ENCODE results near the gene AKT2. TPM values are rescaled to one million over a fixed set of nuclear protein-coding genes. Genes with fewer than 3 reads are reported as not detected.

The AKT2 gene
- total and polyA plus RNA-seq, 10 of the 15 experiments (the other 5 are each of a cell fraction or from before 2014, with no cell fraction given), result 1.0 to 185 (median 71.5) TPM

- TF ChIP-seq POLR2AphosphoS2 (IDR thresholded peaks at IDR 0.05; ENCODE audit: low read depth, low read length) (no peak), ZBTB33 (IDR thresholded peaks at IDR 0.05) (no peak), DPF2 (IDR thresholded peaks at IDR 0.05) (0 out of 2 replicates have a peak, but pooled peaks have one; percentile 20), IKZF2 (IDR thresholded peaks at IDR 0.05) (peak; percentile 39 to 42; a peak in 2 of 4 replicates), HSF1 (IDR thresholded peaks at IDR 0.05; ENCODE audit: low read depth, low read length) (no peak), WRNIP1 (IDR thresholded peaks at IDR 0.05; ENCODE audit: borderline replicate concordance, low read depth, low read length) (no peak), TCF7 (IDR thresholded peaks at IDR 0.05; ENCODE audit: borderline replicate concordance) (no peak), ATF7 (IDR thresholded peaks at IDR 0.05; ENCODE audit: low read depth) (no peak), ZBTB4 (CRISPR knock-in tag; IDR thresholded peaks at IDR 0.05) (no peak), IRF5 (IDR thresholded peaks at IDR 0.05; ENCODE audit: borderline replicate concordance) (no peak), MEF2B (IDR thresholded peaks at IDR 0.05; ENCODE audit: partially characterized antibody, poor library complexity, severe bottlenecking) (no peak), ATF3 (IDR thresholded peaks at IDR 0.05; ENCODE audit: borderline replicate concordance, extremely low read depth, low read depth, low read length) (no peak), PAX8 (IDR thresholded peaks at IDR 0.05) (no peak), KAT2A (conservative IDR thresholded peaks at IDR 0.05; ENCODE audit: control insufficient read depth, low read depth, low read length) (no peak), SPI1 (IDR thresholded peaks at IDR 0.05; ENCODE audit: borderline replicate concordance, insufficient read depth, low read depth, low read length) (peak; percentile 87), NFYB (IDR thresholded peaks at IDR 0.05; ENCODE audit: insufficient read depth, low read depth, low read length) (no peak), GATAD2B (conservative IDR thresholded peaks at IDR 0.05; ENCODE audit: low read depth) (0 out of 2 replicates have a peak, but pooled peaks have one; percentile 40), RELA (IDR thresholded peaks at IDR 0.05; ENCODE audit: borderline replicate concordance, partially characterized antibody) (no peak), FOXK2 (IDR thresholded peaks at IDR 0.05) (no peak)
These were observed 5.2 kb downstream of the AKT2 start (continued) for GRCh38 chr19:40279761-40280607.

Data from GM12878 (cell line).